ENCODE data around the gene PRKCI.
"Not testable (repeated sequence)": the region's sequence is repeated elsewhere in the genome, so short reads cannot be mapped to it uniquely, and the experiment has no call there.

The PRKCI gene

DNA sequence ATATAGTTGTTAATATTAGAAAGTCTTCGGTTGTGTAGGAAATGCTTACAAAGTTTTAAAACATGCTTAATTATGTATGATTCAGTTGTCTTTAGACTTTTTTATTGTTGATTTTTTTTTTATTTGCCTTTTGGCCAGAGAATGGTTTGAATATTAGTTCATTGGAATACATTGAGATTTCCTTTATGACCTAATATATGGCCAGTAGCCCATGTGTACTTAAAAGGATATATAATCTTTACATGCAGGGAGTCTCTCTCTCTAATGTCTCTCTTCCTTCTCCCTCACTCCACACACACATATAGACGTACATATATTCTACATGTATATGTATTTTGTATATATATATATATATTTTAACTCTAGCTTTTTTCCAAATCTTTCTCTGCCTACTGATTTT, 68.0 kb downstream of the PRKCI start:
- no peak for DNase-seq (ENCODE audit: low spot score)

DNA sequence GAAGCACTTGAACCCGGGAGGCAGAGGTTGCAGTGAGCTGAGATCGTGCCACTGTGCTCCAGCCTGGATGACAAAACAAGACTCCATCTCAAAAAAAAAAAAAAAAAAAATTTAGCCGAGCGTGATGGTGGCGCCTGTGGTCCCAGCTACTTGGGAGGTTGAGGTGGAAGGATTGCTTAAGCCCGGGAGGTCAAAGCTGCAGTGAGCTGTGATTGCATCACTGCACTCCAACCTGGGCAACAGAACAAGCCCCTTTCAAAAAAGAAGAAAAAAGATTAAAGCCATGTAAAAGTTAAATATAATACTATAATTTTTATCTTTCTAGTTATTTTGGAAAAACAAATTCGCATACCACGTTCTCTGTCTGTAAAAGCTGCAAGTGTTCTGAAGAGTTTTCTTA, 73.4 kb downstream of the PRKCI start:
- no peak for DNase-seq (ENCODE audit: low spot score)

DNA sequence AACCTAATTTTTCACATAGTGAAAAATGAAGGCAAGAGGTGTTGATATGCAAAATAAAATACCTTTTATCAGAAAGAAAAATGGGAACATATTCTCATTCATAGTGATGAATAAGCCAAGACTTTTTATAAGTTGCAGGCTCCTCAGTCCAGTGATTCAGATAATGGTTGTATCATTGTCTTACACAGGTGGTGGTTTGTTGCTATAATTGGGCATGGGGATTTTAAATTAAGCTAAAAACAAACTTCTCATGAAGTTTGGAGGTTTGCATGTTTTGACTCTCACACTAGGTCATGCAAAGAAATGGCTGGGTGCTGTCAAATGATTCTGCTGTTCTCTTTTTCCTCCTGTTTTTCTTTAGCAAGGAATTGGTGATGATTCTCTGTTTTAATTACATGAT, 74.5 kb downstream of the PRKCI start:
- peak; percentile 20 for DNase-seq (ENCODE audit: low spot score)

GRCh38 chr3:170301405-170301804, 79.2 kb downstream of the PRKCI start:
- DNase-seq (ENCODE audit: low spot score) = no peak

- no peak for DNase-seq (ENCODE audit: low spot score)
Measured at GRCh38 chr3:170302008-170302407, 79.8 kb downstream of the PRKCI start.

DNA sequence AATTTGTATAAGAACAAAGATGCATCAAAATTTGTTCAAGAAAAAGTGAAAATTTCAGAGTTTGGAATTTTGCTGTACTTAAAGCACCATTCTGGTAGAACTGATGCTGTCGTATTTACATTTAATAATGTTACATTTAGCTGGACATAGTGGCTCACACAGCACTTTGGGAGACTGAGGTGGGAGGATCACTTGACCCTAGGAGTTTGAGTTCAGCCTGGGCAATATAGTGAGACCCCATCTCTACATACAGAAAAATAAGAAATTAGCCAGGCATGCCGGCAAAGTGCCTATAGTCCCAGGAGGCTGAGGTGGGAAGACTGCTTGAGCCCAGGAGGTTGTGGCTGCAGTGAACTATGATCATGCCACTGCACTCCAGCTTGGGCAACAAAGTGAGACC, 83.8 kb downstream of the PRKCI start:
- no peak for DNase-seq (ENCODE audit: low spot score)

GRCh38 chr3:170307671-170308405, 85.6 kb downstream of the PRKCI start:
- DNase-seq (ENCODE audit: low spot score) = no peak

GRCh38 chr3:170309046-170309445, 86.8 kb downstream of the PRKCI start:
- no peak for DNase-seq (ENCODE audit: low spot score)

DNA sequence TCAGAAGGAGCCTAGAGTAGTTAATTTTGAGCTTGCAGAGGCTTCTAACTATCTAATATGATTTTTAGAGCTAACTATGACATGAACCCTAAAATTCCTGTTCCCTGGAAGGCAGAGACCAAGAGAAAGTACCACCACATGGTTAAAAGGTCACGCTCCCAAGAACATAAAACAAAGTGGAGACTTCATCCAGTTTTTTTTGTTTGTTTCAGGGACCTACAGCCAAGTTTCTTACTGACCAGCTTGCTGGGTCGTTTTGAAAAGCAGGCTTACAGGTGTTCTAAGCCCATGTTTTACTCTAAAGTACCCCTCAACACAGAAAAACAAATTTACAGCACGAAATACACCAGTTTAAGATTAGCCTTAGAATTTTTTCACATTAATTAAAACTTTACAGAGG, 95.7 kb downstream of the PRKCI start:
- DNase-seq (ENCODE audit: low spot score) = no peak

DNA sequence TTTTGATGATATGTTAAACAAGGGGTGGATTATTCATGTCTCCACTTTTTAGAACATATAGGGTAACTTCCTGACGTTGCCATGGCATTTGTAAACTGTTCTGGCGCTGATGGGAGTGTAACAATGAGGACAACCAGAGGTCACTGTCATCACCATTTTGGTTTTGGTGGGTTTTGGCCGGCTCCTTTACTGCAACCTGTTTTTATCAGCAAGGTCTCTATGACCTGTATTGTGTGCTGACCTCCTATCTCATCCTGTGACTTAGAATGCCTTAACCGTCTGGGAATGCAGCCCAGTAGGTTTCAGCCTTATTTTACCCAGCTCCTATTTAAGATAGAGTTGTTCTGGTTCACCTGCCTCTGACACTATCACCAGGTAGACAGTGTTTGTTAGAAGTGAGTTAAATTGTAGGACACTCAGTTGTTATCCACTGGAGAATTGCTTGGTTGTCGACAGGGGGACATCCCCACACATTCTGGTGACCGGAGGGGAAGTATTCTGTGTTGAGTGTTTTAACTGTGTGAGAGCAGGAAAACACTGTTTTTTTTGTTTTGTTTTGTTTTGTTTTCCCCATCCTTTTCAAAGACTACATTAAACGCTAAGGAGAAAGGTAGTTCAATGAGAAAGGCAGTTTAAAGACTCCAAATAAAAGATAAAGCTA, 98.4 kb downstream of the PRKCI start:
- DNase-seq (ENCODE audit: low spot score) = no peak

DNA sequence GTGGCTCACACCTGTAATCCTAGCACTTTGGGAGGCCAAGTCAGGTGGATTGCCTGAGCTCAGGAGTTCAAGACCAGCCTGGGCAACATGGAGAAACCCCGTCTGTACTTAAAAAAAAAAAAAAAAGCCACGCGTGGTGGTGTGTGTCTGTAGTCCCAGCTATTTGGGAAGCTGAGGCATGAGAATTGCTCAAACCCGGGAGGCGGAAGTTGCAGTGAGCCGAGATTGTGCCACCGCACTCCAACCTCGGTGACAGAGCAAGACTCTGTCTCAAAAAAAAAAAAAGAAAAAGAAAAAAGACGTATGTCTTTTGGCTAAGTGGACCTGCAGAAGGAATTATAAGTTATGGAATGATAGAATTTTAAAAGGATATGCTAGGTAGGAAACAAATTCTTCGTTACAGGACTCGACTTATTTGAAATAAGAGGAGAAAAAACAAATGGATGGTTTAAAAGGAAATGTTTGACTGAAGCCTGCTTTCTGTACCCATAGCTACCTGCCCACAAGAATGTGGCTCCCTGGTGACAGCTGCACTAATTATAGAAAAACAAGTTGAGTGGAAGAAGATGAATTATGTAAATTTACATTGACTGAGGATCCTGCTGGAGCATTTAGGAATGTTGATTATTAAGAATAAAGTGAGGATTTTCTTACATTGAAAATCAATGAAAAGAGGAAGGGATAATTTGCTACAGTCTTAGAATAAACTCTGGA, 99.3 kb downstream of the PRKCI start:
- no peak for DNase-seq (ENCODE audit: low spot score)

GRCh38 chr3:170322566-170323269, 100.5 kb downstream of the PRKCI start:
- no peak for DNase-seq (ENCODE audit: low spot score)

- DNase-seq (ENCODE audit: low spot score) = no peak
Measured at GRCh38 chr3:170323331-170323730, 101.1 kb downstream of the PRKCI start.

DNA sequence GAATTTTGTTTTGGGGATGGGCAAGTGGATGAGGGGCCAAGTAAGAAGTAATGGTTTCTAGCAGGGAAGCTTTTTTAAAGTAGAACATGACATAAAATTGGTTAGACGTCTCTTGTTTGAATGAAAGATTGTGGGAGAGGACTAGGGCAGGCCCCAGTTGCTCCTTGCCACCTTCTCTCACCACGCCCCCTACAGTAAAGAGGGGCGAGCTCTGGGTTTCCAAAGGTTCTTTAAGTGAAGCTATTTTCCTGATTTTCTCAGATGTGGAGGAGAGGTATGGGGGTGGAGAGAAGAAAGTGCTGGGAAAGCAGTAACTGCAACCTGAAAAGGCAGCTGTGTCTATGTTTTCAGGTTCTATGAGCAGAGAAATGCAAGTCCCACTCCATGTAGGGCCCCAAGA, 102.7 kb downstream of the PRKCI start:
- DNase-seq (ENCODE audit: low spot score) = no peak

GRCh38 chr3:170327040-170327808, 105.0 kb downstream of the PRKCI start:
- DNase-seq (ENCODE audit: low spot score) = no peak

DNA sequence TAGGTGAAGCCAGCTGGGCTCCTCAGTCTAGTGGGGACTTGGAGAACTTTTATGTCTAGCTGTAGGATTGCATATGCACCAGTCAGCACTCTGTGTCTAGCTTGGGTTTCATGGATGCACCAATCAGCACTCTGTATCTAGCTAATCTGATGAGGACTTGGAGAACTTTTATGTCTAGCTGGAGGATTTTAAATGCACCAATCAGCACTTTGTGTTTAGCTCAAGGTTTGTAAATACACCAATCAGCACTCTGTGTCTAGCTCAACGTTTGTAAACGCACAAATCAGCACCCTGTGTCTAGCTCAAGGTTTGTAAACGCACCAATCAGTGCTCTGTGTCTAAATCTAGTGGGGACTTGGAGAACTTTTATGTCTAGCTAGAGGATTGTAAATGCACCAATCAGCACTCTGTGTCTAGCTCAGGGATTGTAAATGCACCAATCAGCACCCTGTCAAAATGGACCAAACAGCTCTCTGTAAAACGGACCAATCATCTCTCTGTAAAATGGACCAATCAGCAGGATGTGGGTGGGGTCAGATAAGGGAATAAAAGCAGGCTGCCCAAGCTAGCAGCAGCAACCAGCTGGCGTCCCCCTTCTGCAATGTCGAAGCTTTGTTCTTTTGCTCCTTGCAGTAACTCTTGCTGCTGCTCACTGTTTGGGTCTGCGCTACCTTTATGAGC, 105.8 kb downstream of the PRKCI start:
- not testable (repeated sequence) for DNase-seq (ENCODE audit: low spot score)

GRCh38 chr3:170330366-170330765, 108.1 kb downstream of the PRKCI start:
- DNase-seq (ENCODE audit: low spot score) = no peak

- DNase-seq (ENCODE audit: low spot score) = no peak
Measured at GRCh38 chr3:170331143-170331542, 108.9 kb downstream of the PRKCI start.

GRCh38 chr3:170337420-170337819, 115.2 kb downstream of the PRKCI start:
- DNase-seq (ENCODE audit: low spot score) = no peak

DNA sequence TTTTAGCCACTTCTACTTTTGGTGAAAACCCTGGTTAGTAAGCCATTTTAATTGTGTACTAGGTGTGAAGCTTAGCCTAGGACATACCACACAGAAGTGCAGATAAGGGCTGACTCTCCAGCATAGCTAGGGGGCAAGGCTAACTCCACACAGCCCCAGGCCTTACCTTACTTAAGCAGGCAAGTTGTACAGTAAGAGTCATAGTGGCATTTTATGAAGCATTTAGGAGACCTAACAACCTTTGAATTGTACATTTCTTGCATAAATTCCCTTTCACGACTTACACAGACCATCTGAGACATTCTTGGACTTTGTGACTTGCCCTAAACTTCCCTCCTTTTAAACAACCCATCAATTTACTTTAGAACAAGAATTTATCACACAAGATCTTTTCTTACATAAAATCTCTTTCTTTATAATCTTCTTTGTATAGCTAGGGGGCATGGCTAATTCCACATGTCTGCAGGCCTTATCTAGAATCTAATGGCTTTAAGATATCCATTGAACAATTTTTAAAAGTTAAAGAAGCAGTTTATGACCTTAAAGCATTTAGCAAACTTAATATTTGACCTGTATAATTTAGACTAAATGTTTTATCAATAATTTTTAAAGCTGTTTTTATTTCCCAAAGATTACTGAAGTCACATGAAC, 116.6 kb downstream of the PRKCI start:
- DNase-seq (ENCODE audit: low spot score) = no peak

DNA sequence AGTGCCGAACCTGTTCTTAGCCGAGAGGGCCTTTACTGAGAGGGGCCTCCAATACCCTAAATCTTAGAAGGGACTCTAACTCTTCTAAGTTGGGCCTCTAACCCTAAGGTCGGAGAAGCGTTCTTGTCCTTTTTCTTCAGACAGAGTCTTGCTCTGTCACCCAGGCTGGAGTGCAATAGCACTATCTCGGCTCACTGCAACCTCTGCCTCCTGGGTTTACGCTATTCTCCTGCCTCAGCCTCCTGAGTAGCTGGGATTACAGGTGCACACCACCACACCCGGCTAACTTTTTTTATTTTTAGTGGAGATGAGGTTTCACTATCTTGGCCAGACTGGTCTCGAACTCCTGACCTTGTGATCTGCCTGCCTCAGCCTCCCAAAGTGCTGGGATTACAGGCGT, 120.0 kb downstream of the PRKCI start:
- not testable (repeated sequence) for DNase-seq (ENCODE audit: low spot score)
